Mesothelial cell of epicardium (in vitro differentiated cells): Measurements from ENCODE around the gene WASHC3. TPM values are rescaled to one million over a fixed set of nuclear protein-coding genes. Genes with fewer than 3 reads are reported as not detected.
"Not testable (repeated sequence)": the region's sequence is repeated elsewhere in the genome, so short reads cannot be mapped to it uniquely, and the experiment has no call there.

Source experiments
- DNase-seq, 2 experiments: peaks; one replicate each; pipeline ENCODE4 v3.0.0; 2021; ENCODE audit warnings: low spot score in 2 of 2; ENCODE audit not compliant: unreplicated experiment in 2 of 2
- H3K27ac Mint-ChIP-seq: 2 replicates; pipeline ENCODE4 v1.8.0; 2021; ENCODE audit warnings: mixed read lengths
- H3K27me3 Mint-ChIP-seq: 2 replicates; pipeline ENCODE4 v1.8.0; 2021; ENCODE audit warnings: low read depth, mixed read lengths
- H3K36me3 Mint-ChIP-seq: 2 replicates; pipeline ENCODE4 v1.8.0; 2021; ENCODE audit warnings: mixed read lengths
- H3K4me1 Mint-ChIP-seq: 2 replicates; pipeline ENCODE4 v1.8.0; 2021; ENCODE audit warnings: mixed read lengths
- H3K4me3 Mint-ChIP-seq: 2 replicates; pipeline ENCODE4 v1.8.0; 2021; ENCODE audit warnings: mild to moderate bottlenecking, moderate library complexity, mixed read lengths
- H3K9me3 Mint-ChIP-seq: 2 replicates; pipeline ENCODE4 v1.8.0; 2021; ENCODE audit warnings: mixed read lengths
- total RNA-seq: library from RNA; stranded (reverse); gene quantifications from 3 replicates; pipeline ENCODE4 v1.2.1, GENCODE V29; 2021
- TF ChIP-seq, protein P1 (sequence below): fragments of 200-600 bp; sonication (generic); IDR thresholded peaks from one replicate; pipeline ENCODE4 v1.5.0; 2021; ENCODE audit warnings: antibody characterized with exemption; ENCODE audit not compliant: unreplicated experiment

The WASHC3 gene
- total RNA-seq, 1 donor from 2014 or later = 28.5 TPM

DNA sequence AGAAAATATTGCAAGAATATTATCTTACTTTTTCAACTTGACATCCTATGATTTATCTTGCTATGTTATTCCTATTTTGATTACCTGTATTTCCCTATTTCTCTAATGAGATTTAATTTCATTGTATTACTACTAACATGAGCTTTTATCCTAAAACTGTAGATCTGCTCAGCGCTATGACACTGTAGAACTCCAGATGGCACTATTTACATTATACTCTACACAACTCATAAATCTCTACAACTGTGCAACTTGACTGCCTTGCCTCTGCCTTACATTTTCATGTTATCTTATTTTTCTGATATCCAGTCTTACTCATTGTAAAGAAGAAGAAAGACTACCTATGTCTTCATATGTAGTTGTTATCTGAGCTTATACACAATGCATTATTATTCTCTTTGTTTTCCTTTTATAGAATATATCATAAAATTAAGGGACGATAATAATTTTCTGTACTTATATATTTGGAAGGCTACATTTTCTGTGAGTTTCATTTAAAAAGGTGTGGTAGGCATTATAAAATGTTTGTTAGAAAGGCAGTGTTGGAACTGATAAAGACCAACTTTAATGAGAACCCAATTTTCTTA is 34.0 kb upstream of the WASHC3 start:
- no peak overlapping the region for H3K4me3 Mint-ChIP-seq
- TF ChIP-seq, protein P1, sequence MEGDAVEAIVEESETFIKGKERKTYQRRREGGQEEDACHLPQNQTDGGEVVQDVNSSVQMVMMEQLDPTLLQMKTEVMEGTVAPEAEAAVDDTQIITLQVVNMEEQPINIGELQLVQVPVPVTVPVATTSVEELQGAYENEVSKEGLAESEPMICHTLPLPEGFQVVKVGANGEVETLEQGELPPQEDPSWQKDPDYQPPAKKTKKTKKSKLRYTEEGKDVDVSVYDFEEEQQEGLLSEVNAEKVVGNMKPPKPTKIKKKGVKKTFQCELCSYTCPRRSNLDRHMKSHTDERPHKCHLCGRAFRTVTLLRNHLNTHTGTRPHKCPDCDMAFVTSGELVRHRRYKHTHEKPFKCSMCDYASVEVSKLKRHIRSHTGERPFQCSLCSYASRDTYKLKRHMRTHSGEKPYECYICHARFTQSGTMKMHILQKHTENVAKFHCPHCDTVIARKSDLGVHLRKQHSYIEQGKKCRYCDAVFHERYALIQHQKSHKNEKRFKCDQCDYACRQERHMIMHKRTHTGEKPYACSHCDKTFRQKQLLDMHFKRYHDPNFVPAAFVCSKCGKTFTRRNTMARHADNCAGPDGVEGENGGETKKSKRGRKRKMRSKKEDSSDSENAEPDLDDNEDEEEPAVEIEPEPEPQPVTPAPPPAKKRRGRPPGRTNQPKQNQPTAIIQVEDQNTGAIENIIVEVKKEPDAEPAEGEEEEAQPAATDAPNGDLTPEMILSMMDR = no peak
- H3K4me1 Mint-ChIP-seq = peaks cover 26% of the 10 kb centered on the region
- DNase-seq = no peak
- no peaks in the 10 kb centered on the region for H3K9me3 Mint-ChIP-seq
- H3K27ac Mint-ChIP-seq = no peak overlapping the region
- no peaks in the 10 kb centered on the region for H3K27me3 Mint-ChIP-seq
- H3K36me3 Mint-ChIP-seq = peaks cover 11% of the 10 kb centered on the region

DNA sequence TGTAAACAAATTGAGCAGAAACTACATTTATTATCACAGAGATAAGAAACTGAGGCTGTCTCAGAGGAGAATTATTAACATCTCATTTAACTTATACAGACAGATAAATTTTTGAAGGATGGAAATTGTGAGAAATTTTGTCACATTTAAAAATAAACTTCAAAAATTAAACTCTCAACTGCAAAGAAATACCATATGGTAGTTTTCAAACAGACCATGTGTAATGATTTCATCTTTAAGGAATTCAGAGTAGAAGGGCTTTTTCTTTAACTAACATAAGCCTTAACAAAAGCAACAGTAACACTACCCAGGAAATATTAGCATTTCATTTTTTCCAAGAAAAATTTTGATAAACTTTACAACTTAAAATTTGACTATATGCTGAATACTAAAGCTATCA is 31.5 kb upstream of the WASHC3 start:
- Mint-ChIP-seq H3K36me3 (peaks cover 15% of the 10 kb centered on the region), H3K27ac (peak overlapping the region; percentile 71), H3K4me1 (peaks cover 25% of the 10 kb centered on the region), H3K9me3 (peaks cover 7% of the 10 kb centered on the region), H3K27me3 (no peaks in the 10 kb centered on the region), H3K4me3 (no peak overlapping the region)
- DNase-seq = no peak
- TF ChIP-seq, protein P1 = no peak

DNA sequence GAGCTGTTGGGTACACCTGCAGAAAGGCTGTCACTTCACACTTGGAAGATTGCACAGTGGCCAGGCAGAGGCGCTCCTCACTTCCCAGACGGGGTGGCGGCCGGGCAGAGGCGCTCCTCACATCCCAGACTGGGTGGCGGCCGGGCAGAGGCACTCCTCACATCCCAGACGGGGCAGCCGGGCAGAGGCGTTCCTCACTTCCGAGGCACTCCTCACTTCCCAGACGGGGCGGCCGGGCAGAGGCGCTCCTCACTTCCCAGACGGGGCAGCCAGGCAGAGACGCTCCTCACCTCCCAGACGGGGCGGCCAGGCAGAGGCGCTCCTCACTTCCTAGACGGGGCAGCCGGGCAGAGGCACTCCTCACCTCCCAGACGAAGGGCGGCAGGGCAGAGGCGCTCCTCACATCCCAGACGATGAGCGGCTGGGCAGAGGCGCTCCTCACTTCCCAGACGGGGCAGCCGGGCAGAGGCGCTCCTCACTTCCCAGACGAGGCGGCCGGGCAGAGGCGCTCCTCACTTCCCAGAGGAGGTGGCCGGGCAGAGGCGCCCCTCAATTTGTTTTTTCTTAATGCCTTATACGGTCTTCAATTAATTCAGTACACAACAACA is 27.5 kb upstream of the WASHC3 start:
- not testable (repeated sequence) for H3K9me3 Mint-ChIP-seq, DNase-seq, H3K27me3 Mint-ChIP-seq, H3K4me3 Mint-ChIP-seq, H3K27ac Mint-ChIP-seq
- Mint-ChIP-seq H3K4me1 (peaks cover 17% of the 10 kb centered on the region), H3K36me3 (peaks cover 20% of the 10 kb centered on the region)

DNA sequence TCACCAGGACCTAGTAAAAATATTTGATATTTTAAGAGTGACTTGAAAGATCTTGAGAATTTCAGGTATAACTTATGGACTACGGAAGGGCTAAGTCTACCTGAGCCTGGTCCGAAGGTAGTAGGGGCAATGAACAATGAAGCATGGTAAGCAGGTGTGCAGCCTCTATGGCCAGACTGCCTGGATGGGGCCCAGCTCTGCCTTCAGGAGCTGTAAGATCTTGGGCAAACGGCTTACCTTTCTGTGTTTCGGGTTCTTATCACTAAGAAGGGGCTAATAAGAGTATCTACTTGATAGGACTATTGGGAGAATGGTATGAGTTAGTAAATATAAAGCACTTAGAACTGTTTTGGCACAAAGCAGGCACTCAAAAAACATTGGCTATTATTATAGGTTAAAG is 19.1 kb upstream of the WASHC3 start:
- H3K36me3 Mint-ChIP-seq = peaks cover 53% of the 10 kb centered on the region
- no peaks in the 10 kb centered on the region for H3K4me1 Mint-ChIP-seq
- no peak overlapping the region for H3K4me3 Mint-ChIP-seq
- no peak overlapping the region for H3K27ac Mint-ChIP-seq
- TF ChIP-seq, protein P1 = no peak
- no peaks in the 10 kb centered on the region for H3K9me3 Mint-ChIP-seq
- H3K27me3 Mint-ChIP-seq = no peaks in the 10 kb centered on the region
- DNase-seq = no peak

DNA sequence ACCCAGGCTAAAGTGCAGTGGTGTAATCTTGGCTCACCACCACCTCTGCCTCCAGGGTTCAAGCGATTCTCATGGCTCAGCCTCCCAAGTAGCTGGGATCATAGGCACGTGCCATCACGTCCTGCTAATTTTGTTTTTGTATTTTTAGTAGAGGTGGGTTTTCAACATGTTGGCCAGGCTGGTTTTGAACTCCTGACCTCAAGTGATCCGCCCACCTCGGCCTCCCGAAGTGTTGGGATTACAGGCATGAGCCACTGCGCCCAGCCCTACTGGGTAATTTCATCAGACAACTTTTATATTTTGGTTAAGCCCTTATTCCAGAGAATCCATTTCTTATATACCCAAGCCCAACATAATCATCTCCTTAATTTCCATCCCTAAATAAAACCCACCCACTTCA is 10.3 kb upstream of the WASHC3 start:
- H3K4me1 Mint-ChIP-seq, H3K36me3 Mint-ChIP-seq, H3K9me3 Mint-ChIP-seq, H3K27me3 Mint-ChIP-seq, H3K27ac Mint-ChIP-seq, H3K4me3 Mint-ChIP-seq, DNase-seq: not testable (repeated sequence)

DNA sequence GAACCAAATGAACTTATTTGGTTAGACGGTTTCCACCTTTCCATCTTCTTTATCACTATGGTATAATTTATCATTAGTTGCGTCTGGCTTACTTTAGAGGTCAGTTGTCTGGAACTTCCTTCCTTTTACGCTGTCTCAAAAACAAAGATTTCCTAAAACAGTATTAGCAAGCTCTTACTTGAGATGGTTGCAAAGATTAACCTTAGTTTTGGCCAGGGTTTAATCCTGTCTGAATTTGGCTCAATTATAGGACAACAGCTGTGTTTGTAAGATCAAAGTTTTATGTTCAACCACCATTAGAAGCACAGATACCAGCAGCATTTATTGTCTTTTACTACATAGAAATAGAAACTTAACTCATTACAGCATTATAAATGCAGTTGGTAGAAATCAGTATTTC is 7.9 kb upstream of the WASHC3 start:
- DNase-seq = no peak
- Mint-ChIP-seq H3K4me3 (no peak overlapping the region), H3K4me1 (peaks cover 14% of the 10 kb centered on the region), H3K9me3 (no peaks in the 10 kb centered on the region), H3K27me3 (no peaks in the 10 kb centered on the region), H3K27ac (no peak overlapping the region), H3K36me3 (peaks cover under 1% of the 10 kb centered on the region)
- TF ChIP-seq, protein P1 = no peak
